DMS53 (cell line): ENCODE data around the gene EBI3.
"Not testable (repeated sequence)": the region's sequence is repeated elsewhere in the genome, so short reads cannot be mapped to it uniquely, and the experiment has no call there.

Experiments used
- DNase-seq: peaks from one replicate; lab custom pipeline; 2025; lab: John Stamatoyannopoulos, UW

The EBI3 gene

GRCh38 chr19:4278419-4279266, 49.3 kb downstream of the EBI3 start, which contains the start of gene SHD:
TSS of gene SHD (plus strand) at chr19:4279266. CDS start at chr19:4280064, 798 bp downstream.
- no peak for DNase-seq

GRCh38 chr19:4279267-4279529, 49.9 kb downstream of the EBI3 start:
- no peak for DNase-seq

DNA sequence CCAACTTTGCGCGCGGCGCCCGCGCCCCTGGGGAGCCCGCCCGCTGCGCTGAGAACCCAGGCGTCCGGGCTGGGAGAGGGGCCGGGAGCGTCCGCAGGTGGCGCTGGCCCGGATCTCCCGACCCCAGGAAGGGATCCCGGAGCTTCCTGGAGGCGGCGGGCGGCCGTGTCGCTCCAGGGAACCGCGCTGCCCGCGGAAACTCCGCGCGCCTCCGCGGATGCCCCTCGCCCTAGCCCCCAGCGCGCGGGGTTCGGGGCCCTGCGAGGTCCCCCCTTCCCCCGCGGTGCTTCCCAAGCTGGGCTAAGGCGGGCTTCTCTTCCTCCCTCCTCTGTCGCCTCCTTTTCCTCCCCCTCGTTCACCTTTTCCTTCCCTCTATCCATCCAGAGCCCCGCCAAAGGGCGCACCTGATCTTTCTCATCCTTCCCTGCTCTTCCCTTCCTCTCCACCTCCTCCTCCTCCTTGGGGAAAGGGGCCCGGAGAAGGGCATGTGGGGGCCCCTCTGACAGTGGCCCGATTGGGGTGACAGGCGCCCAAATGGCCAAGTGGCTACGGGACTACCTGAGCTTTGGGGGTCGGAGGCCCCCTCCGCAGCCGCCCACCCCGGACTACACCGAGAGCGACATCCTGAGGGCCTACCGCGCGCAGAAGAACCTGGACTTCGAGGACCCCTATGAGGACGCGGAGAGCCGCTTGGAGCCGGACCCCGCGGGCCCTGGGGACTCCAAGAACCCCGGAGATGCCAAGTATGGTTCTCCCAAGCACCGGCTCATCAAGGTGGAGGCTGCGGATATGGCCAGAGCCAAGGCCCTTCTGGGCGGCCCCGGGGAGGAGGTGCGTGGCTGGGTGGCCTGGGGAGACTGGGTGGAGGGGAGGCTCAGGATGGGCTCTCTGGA, 50.5 kb downstream of the EBI3 start:
- DNase-seq = no peak

DNA sequence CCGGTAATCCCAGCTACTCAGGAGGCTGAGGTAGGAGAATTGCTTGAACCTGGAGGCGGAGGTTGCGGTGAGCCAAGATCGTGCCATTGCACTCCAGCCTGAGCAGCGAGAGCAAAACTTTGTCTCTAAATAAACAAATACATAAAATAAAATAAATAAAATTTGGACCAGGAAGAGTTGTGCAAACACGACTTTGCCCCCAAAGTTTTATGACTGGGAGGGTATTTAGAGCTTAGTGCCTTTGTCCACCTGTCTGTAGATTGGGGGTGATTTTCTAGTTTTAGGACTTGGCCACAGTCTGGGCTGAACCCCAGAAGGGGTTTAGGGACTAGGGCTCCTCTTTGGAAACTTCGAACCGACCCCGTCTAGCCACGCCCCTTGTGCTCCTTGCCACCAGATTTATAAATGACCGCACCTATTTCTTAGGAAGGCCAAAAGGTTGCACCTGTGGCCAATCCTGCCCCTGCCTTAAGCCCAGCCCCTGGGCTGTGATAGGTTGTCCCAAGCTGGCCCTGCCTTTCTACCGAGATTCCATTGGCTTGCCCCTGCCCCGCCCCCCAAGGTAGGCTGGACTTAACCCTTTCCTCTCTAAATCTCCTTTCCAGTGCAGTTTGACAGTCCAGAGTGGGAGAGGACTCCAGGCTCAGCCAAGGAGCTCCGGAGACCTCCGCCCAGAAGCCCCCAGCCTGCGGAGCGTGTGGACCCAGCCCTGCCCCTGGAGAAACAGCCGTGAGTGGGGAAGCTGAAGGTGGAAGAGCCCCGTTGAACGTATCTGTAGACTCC, 55.0 kb downstream of the EBI3 start:
- DNase-seq = peak; percentile 41

DNA sequence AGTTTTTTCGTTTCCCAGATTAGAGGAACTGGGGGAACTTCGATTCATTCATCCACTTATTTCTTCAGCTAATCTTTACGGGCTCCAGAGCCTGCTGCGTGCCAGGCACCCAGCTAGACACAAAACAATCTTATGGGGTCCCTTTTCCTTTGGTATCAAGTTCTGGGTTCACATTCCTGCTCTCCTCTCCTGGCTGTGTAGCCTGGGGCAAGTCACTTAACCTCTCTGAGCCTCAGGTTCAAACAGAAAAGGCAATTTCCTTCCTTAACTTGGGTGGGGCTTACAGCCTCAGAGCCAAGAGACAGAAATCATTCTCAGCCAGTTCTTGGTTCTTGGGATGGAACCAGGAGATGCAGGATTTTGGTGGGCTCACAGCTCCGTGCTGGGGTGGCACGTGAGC, 55.7 kb downstream of the EBI3 start:
- DNase-seq = no peak

GRCh38 chr19:4286141-4286540, 56.8 kb downstream of the EBI3 start:
- not testable (repeated sequence) for DNase-seq
